ENCODE results near the gene ODF2L. TPM values are rescaled to one million over a fixed set of nuclear protein-coding genes. Genes with fewer than 3 reads are reported as not detected.

The ODF2L gene
- total RNA-seq, 1 experiment from 2014 or later: 27.3 TPM

DNA sequence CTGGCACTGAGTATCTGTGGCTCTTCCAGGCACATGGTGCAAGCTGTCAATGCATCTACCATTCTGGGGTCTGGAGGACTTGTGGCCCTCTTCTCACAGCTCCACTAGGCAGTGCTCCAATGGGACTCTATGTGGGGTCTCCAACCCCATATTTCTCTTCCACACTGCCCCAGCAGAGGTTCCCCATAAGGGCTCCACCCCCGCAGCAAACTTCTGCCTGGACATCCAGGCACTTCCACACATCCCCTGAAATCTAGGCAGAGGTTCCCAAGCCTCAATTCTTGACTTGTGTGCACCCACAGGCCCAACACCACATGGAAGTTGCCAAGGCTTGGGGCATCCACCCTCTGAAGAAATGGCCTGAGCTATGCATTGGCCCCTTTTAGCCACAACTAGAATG is 18.8 kb downstream of the ODF2L start:
- no peak overlapping the region for H2BK20ac ChIP-seq (ENCODE audit: low read depth, low read length, poor library complexity, severe bottlenecking)
- H3K23me2 ChIP-seq (ENCODE audit: insufficient read length, low read depth, low read length, poor library complexity, severe bottlenecking): no peaks in the 10 kb centered on the region
- H3K27me3 ChIP-seq (ENCODE audit: insufficient read depth, low read length): no peaks in the 10 kb centered on the region
- H3K27ac ChIP-seq (ENCODE audit: insufficient read length, low read depth, low read length): no peak overlapping the region
- no peaks in the 10 kb centered on the region for H3K79me2 ChIP-seq (ENCODE audit: insufficient read depth, low read length)
- no peak for DNase-seq
- no CpG with 5 or more reads among the region's 1 CpG for WGBS (ENCODE audit: extremely low coverage, insufficient read length, low lambda C conversion rate)
- no peak overlapping the region for H4K8ac ChIP-seq (replicated peaks; ENCODE audit: insufficient read length, low read depth, low read length)
- H2AFZ ChIP-seq (ENCODE audit: low read length): no peak overlapping the region
- no peak overlapping the region for H4K5ac ChIP-seq (ENCODE audit: insufficient read length, low read depth, low read length)
- H3K4me2 ChIP-seq (ENCODE audit: insufficient read depth, insufficient read length, low read length): no peak overlapping the region
- no peak overlapping the region for H4K91ac ChIP-seq (ENCODE audit: insufficient read length, low read depth, low read length)
- H3K79me1 ChIP-seq (ENCODE audit: insufficient read depth, low read depth, low read length, poor library complexity, severe bottlenecking): no peaks in the 10 kb centered on the region
- H2AK5ac ChIP-seq (ENCODE audit: insufficient read length, low read length): no peak overlapping the region
- H3K23ac ChIP-seq (ENCODE audit: insufficient read length, low read depth, low read length): no peak overlapping the region
- H4K20me1 ChIP-seq (ENCODE audit: control insufficient read depth, insufficient read depth, insufficient read length): no peaks in the 10 kb centered on the region
- Mint-ChIP-seq H3K4me1 (no peaks in the 10 kb centered on the region), H3K27me3 (ENCODE audit: low read depth) (no peaks in the 10 kb centered on the region), H3K9me3 (peaks cover 25 to 28% of the 10 kb centered on the region in 2 experiments), H3K36me3 (ENCODE audit: insufficient read depth in 1 of 3, low read depth in 3 of 3) (peaks cover 34 to 46% (median 40%) of the 10 kb centered on the region in 3 experiments), H3K4me3 (no peak overlapping the region), H3K27ac (no peak overlapping the region)
- H3K9me3 ChIP-seq (ENCODE audit: control insufficient read depth, low read depth, low read length): no peaks in the 10 kb centered on the region
- no peak overlapping the region for H3K9ac ChIP-seq (ENCODE audit: extremely low read depth, insufficient read length, low read length)
- no peak overlapping the region for H2BK5ac ChIP-seq (ENCODE audit: insufficient read length, low read length)
- H3K56ac ChIP-seq (ENCODE audit: insufficient read length, low read depth, low read length): no peak overlapping the region
- H3K18ac ChIP-seq (ENCODE audit: insufficient read length, low read depth, low read length): no peak overlapping the region
- no peak overlapping the region for H2BK15ac ChIP-seq (ENCODE audit: low read depth, low read length)
- no peak for TF ChIP-seq CTCF (conservative IDR thresholded peaks at IDR 0.05)
- no peak overlapping the region for H3T11ph ChIP-seq (ENCODE audit: low read length)
- H3K4me1 ChIP-seq (ENCODE audit: insufficient read depth, low read length): no peaks in the 10 kb centered on the region
- H3K14ac ChIP-seq (ENCODE audit: insufficient read depth, low read length): no peak overlapping the region
- no peak overlapping the region for H3K4ac ChIP-seq (ENCODE audit: low read depth, low read length)
- H2BK12ac ChIP-seq (ENCODE audit: insufficient read length, low read depth, low read length): no peak overlapping the region
- H2BK120ac ChIP-seq (ENCODE audit: low read depth, low read length, poor library complexity, severe bottlenecking): no peak overlapping the region
